Measurements from ENCODE around the gene MICALL1. TPM values are rescaled to one million over a fixed set of nuclear protein-coding genes. Genes with fewer than 3 reads are reported as not detected.

The MICALL1 gene
- total and polyA plus RNA-seq, 2 of the 13 experiments (the other 11 are each of a cell fraction or from before 2014, with no cell fraction given): 7.6 to 10.6 TPM

GRCh38 chr22:37981282-37982011 lies 75.3 kb downstream of the MICALL1 start (continued):
- TF ChIP-seq ZFP90 (CRISPR knock-in tag; IDR thresholded peaks at IDR 0.05; ENCODE audit: borderline replicate concordance) (no peak), TBP (CRISPR knock-in tag; IDR thresholded peaks at IDR 0.05) (no peak), ZNF232 (CRISPR knock-in tag; IDR thresholded peaks at IDR 0.05; ENCODE audit: borderline replicate concordance) (no peak), ZBTB3 (CRISPR knock-in tag; IDR thresholded peaks at IDR 0.05; ENCODE audit: borderline replicate concordance, low read depth) (no peak), BHLHE40 (IDR thresholded peaks at IDR 0.05; ENCODE audit: low read length) (no peak), ZFP82 (CRISPR knock-in tag; IDR thresholded peaks at IDR 0.05; ENCODE audit: borderline replicate concordance) (no peak), TEAD2 (CRISPR knock-in tag; IDR thresholded peaks at IDR 0.05) (no peak), NR2F2 (IDR thresholded peaks at IDR 0.05; ENCODE audit: borderline replicate concordance, low read depth) (no peak), ELF3 (CRISPR knock-in tag; IDR thresholded peaks at IDR 0.05) (no peak), ZNF136 (CRISPR knock-in tag; IDR thresholded peaks at IDR 0.05; ENCODE audit: low read depth) (no peak), SIX4 (CRISPR knock-in tag; IDR thresholded peaks at IDR 0.05) (no peak), HIC2 (CRISPR knock-in tag; IDR thresholded peaks at IDR 0.05; ENCODE audit: low read depth) (peak; percentile 94), KLF9 (CRISPR knock-in tag; IDR thresholded peaks at IDR 0.05; ENCODE audit: low read depth) (no peak), GFI1 (CRISPR knock-in tag; IDR thresholded peaks at IDR 0.05; ENCODE audit: borderline replicate concordance) (no peak), CENPBD1 (CRISPR knock-in tag; IDR thresholded peaks at IDR 0.05; ENCODE audit: borderline replicate concordance, low read depth) (no peak), MEF2D (CRISPR knock-in tag; IDR thresholded peaks at IDR 0.05) (peak; percentile 40; the same call in 1 of the 2 replicates), MIER3 (CRISPR knock-in tag; IDR thresholded peaks at IDR 0.05; ENCODE audit: borderline replicate concordance) (no peak), ZNF580 (CRISPR knock-in tag; IDR thresholded peaks at IDR 0.05; ENCODE audit: borderline replicate concordance, low read depth) (no peak), ZNF788 (CRISPR knock-in tag; IDR thresholded peaks at IDR 0.05; ENCODE audit: borderline replicate concordance) (no peak), SOX5 (CRISPR knock-in tag; IDR thresholded peaks at IDR 0.05; ENCODE audit: borderline replicate concordance) (no peak), DNMT1 (CRISPR knock-in tag; IDR thresholded peaks at IDR 0.05) (no peak), ZNF678 (CRISPR knock-in tag; IDR thresholded peaks at IDR 0.05) (no peak), TP53 (CRISPR knock-in tag; conservative IDR thresholded peaks at IDR 0.05) (no peak), U2AF2 (IDR thresholded peaks at IDR 0.05; ENCODE audit: low read depth, low read length) (no peak), KMT2B (CRISPR knock-in tag; IDR thresholded peaks at IDR 0.05) (no peak), RBM22 (optimal IDR thresholded peaks at IDR 0.05; ENCODE audit: low read length) (no peak), PPARG (CRISPR knock-in tag; conservative IDR thresholded peaks at IDR 0.05) (0 out of 2 replicates have a peak, but pooled peaks have one; percentile 30), TSC22D2 (CRISPR knock-in tag; IDR thresholded peaks at IDR 0.05; ENCODE audit: borderline replicate concordance) (no peak), ZNF746 (CRISPR knock-in tag; IDR thresholded peaks at IDR 0.05) (no peak), MAFK (conservative IDR thresholded peaks at IDR 0.05 in 1 of 2, IDR thresholded peaks at IDR 0.05 in 1 of 2; ENCODE audit: low read length in 2 of 2) (no peak)
